Measurements from ENCODE around the gene PLXND1. TPM values are rescaled to one million over a fixed set of nuclear protein-coding genes. Genes with fewer than 3 reads are reported as not detected.

PLXND1 gene
- total and polyA plus RNA-seq, 2 donors (not counting 1 experiment from before 2014, with no cell fraction given), result 3.3 to 74.4 TPM

DNA sequence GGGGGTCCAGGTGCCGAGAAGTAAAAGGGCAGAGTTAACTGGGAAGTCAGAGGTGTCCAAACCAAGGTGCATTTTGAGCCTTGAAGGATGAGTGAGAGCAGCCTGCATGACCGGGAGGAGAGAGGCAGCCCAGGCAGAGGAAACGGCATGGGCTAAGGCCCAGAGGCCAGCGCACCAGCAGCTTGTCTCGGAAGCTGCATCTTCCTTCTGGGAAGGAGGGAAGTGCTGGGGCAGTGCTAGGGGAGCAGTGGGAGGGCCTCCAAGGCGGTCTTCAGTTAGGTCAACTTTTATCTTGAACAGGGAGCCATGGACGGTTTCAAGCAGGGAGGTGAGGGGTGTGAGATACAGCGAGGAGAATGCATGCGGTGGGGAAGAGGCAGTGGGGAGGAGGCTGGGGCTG lies 62.5 kb downstream of the PLXND1 start:
- no peak overlapping the region for H3K4me3 ChIP-seq (ENCODE audit: control extremely low read depth in 1 of 5, extremely low read depth in 1 of 5, insufficient read depth in 1 of 5, low read depth in 2 of 5, low read length in 4 of 5)
- no peak overlapping the region for H3K4me2 ChIP-seq (replicated peaks; ENCODE audit: low read depth, low read length, poor library complexity, severe bottlenecking)
- TF ChIP-seq CTCF (IDR thresholded peaks at IDR 0.05), result no peak
- no peak for TF ChIP-seq EZH2 (IDR thresholded peaks at IDR 0.05; ENCODE audit: borderline replicate concordance, insufficient read depth, low read depth, low read length, poor library complexity, severe bottlenecking)
- no peak overlapping the region for H2AFZ ChIP-seq (ENCODE audit: insufficient read depth, low read depth, low read length, poor library complexity, severe bottlenecking)
- H3K79me2 ChIP-seq (ENCODE audit: control insufficient read depth, insufficient read depth, low read length), result no peaks in the 10 kb centered on the region
- no peak overlapping the region for H3K9ac ChIP-seq (ENCODE audit: low read length)
- Mint-ChIP-seq H3K4me1 (no peaks in the 10 kb centered on the region), H3K4me3 (no peak overlapping the region), H3K9me3 (ENCODE audit: insufficient read depth) (no peaks in the 10 kb centered on the region), H3K27ac (no peak overlapping the region), H3K27me3 (no peaks in the 10 kb centered on the region)
- no peaks in the 10 kb centered on the region for H3K36me3 ChIP-seq (replicated peaks in 1 of 2; ENCODE audit: control extremely low read depth in 1 of 2, control insufficient read depth in 1 of 2, extremely low read depth in 1 of 2, insufficient read depth in 2 of 2, low read length in 1 of 2)
- H3K4me1 ChIP-seq (ENCODE audit: control insufficient read depth in 2 of 2, insufficient read depth in 2 of 2, low read length in 2 of 2), result no peaks in the 10 kb centered on the region
- intact Hi-C loops (cut with micrococcal nuclease), result no loop called here
- no peak overlapping the region for H3K27ac ChIP-seq (ENCODE audit: low read length in 2 of 2)
- ATAC-seq (ENCODE audit: low read depth) (no peak), DNase-seq (no peak)
- H3K9me3 ChIP-seq (ENCODE audit: control extremely low read depth in 1 of 3, control insufficient read depth in 2 of 3, insufficient read depth in 1 of 3, low read length in 2 of 3), result no peaks in the 10 kb centered on the region
- 97% methylated on average over 9 of the region's 9 CpGs for WGBS (ENCODE audit: insufficient coverage)
- no peaks in the 10 kb centered on the region for H4K20me1 ChIP-seq (ENCODE audit: control insufficient read depth, insufficient read depth, low read length, poor library complexity, severe bottlenecking)
- ChIA-PET CTCF (interaction anchor here (0.7 kb wide), 1 partner anchor 281 kb away, joined by 3 read pairs; no protein-coding TSS in a partner anchor), POLR2A (no interaction called here)
- H3K27me3 ChIP-seq (replicated peaks in 1 of 4; ENCODE audit: control extremely low read depth in 1 of 4, control insufficient read depth in 3 of 4, insufficient read depth in 4 of 4, low read length in 3 of 4), result no peaks in the 10 kb centered on the region

DNA sequence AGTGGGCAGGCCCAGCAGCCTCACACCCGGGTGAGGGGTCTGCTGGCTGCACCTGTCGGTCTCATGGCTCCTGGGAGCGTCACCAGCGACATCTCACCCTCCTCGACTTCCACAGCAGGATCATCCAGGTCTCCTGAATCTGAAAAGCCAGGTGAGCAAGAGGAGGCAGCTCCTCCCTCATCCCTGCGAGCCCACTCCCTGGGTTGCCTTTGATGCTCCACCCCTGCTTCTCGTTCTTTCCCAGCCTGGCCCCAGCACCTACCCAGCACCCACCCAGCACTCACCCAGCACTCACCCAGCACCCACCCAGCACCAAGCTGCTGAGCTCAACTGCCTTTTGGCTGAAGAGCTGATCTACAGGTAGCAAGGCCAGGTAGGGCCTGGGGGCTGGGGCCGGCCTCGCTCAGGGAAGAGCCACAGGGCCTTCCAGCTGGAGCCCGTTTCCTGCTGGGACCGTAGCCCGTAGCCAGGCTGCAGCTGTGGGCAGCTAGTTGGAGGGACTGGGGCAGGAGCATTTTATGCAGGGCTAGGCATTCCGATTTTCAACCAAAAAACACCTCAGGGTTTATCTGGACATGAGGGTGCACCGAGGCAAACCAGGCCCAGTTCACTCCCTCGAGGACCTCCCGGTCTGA lies 63.2 kb downstream of the PLXND1 start, which contains the start of gene H1-8:
TSS of gene H1-8 (plus strand) at position 20 of the 635 bp plus-strand sequence. CDS start at position 64, 44 bp downstream.
- no peaks in the 10 kb centered on the region for H3K36me3 ChIP-seq (replicated peaks in 1 of 2; ENCODE audit: control extremely low read depth in 1 of 2, control insufficient read depth in 1 of 2, extremely low read depth in 1 of 2, insufficient read depth in 2 of 2, low read length in 1 of 2)
- Mint-ChIP-seq H3K9me3 (ENCODE audit: insufficient read depth) (no peaks in the 10 kb centered on the region), H3K27me3 (no peaks in the 10 kb centered on the region), H3K4me3 (no peak within 1 kb of the TSS), H3K4me1 (no peaks in the 10 kb centered on the region), H3K27ac (no peak within 1 kb of the TSS)
- H3K4me2 ChIP-seq (replicated peaks; ENCODE audit: low read depth, low read length, poor library complexity, severe bottlenecking), result no peak within 1 kb of the TSS
- no peak within 1 kb of the TSS for H3K4me3 ChIP-seq (ENCODE audit: control extremely low read depth in 1 of 5, extremely low read depth in 1 of 5, insufficient read depth in 1 of 5, low read depth in 2 of 5, low read length in 4 of 5)
- no peaks in the 10 kb centered on the region for H3K4me1 ChIP-seq (ENCODE audit: control insufficient read depth in 2 of 2, insufficient read depth in 2 of 2, low read length in 2 of 2)
- CTCF ChIA-PET, result interaction anchor here (0.7 kb wide), 1 partner anchor 281 kb away, joined by 3 read pairs; no protein-coding TSS in a partner anchor
- POLR2A ChIA-PET, result interaction anchor here (0.7 kb wide), 1 partner anchor 79 kb away, joined by 3 read pairs; no protein-coding TSS in a partner anchor
- intact Hi-C loops (cut with micrococcal nuclease), result no loop called here
- no peak for ATAC-seq (ENCODE audit: low read depth)
- no peaks in the 10 kb centered on the region for H4K20me1 ChIP-seq (ENCODE audit: control insufficient read depth, insufficient read depth, low read length, poor library complexity, severe bottlenecking)
- WGBS (ENCODE audit: insufficient coverage), result 92% methylated on average over 16 of the region's 16 CpGs
- H2AFZ ChIP-seq (ENCODE audit: insufficient read depth, low read depth, low read length, poor library complexity, severe bottlenecking), result no peak within 1 kb of the TSS
- TF ChIP-seq CTCF (IDR thresholded peaks at IDR 0.05), result no peak
- TF ChIP-seq EZH2 (IDR thresholded peaks at IDR 0.05; ENCODE audit: borderline replicate concordance, insufficient read depth, low read depth, low read length, poor library complexity, severe bottlenecking), result no peak
- no peak within 1 kb of the TSS for H3K9ac ChIP-seq (ENCODE audit: low read length)
- DNase-seq, result no peak
- no peaks in the 10 kb centered on the region for H3K79me2 ChIP-seq (ENCODE audit: control insufficient read depth, insufficient read depth, low read length)
- H3K27ac ChIP-seq (ENCODE audit: low read length in 2 of 2), result no peak within 1 kb of the TSS
- no peaks in the 10 kb centered on the region for H3K9me3 ChIP-seq (ENCODE audit: control extremely low read depth in 1 of 3, control insufficient read depth in 2 of 3, insufficient read depth in 1 of 3, low read length in 2 of 3)
- H3K27me3 ChIP-seq (replicated peaks in 1 of 4; ENCODE audit: control extremely low read depth in 1 of 4, control insufficient read depth in 3 of 4, insufficient read depth in 4 of 4, low read length in 3 of 4), result no peaks in the 10 kb centered on the region
